A549 (cell line): ENCODE results near the gene NXPE3. TPM values are rescaled to one million over a fixed set of nuclear protein-coding genes. Genes with fewer than 3 reads are reported as not detected.

ENCODE experiments used
- ATAC-seq, 2 experiments: fragments of 200-7000 bp in 1 of 2; fragments of >200 bp in 1 of 2; cut with Nextera tagmentation in 1 of 2; cut with Tn5 transposase in 1 of 2; 3 replicates each; pipeline versions ENCODE4 v1.8.0 to v1.9.1; 2018 to 2020; ENCODE audit warnings: mild to moderate bottlenecking in 1 of 2, moderate library complexity in 1 of 2
- CTCF ChIA-PET: fragments of 300-600 bp; sonication (Branson Sonifier 250); formaldehyde crosslinking; extraction: SDS; loops from one replicate; lab custom pipeline; 2021; ENCODE audit warnings: antibody characterized with exemption, inconsistent platforms; lab: Yijun Ruan, JAX
- POLR2A ChIA-PET: fragments of 350-600 bp; formaldehyde crosslinking; extraction: SDS; loops from one replicate; lab custom pipeline; 2021; ENCODE audit warnings: antibody characterized with exemption, inconsistent platforms; lab: Yijun Ruan, JAX
- DNase-seq, 2 experiments: peaks; one replicate each; pipeline versions ENCODE4 v3.0.0 to v3.0.0-alpha.2; 2011 to 2016; ENCODE audit warnings: low read depth in 1 of 2, low spot score in 1 of 2
- FAIRE-seq: peaks from 2 replicates; lab custom pipeline; 2011; peaks lifted over from hg19 to GRCh38; lab: Jason Lieb, UNC
- H3K27ac ChIP-seq, 2 experiments: fragments of >200 bp; sonication (Bioruptor Twin); formaldehyde crosslinking; 3 replicates each; pipeline ENCODE4 v1.5.1; 2016 to 2017
- H3K4me1 ChIP-seq: fragments of >200 bp; sonication (Bioruptor Twin); formaldehyde crosslinking; 3 replicates; pipeline ENCODE4 v1.6.1; 2016
- H3K4me2 ChIP-seq: fragments of >200 bp; sonication (Bioruptor Twin); formaldehyde crosslinking; 3 replicates; pipeline ENCODE4 v1.6.1; 2016
- H3K4me3 ChIP-seq: fragments of >200 bp; sonication (Bioruptor Twin); formaldehyde crosslinking; 3 replicates; pipeline ENCODE4 v1.5.1; 2016
- H3K9me3 ChIP-seq: fragments of >200 bp; sonication (Bioruptor Twin); formaldehyde crosslinking; 3 replicates; pipeline ENCODE4 v1.6.1; 2016
- ATOH8 ChIP-seq: fragments of 250-450 bp; sonication (Bioruptor Pico); IDR thresholded peaks from 2 replicates; pipeline ENCODE4 v1.5.0; 2020; ENCODE audit warnings: low read depth, mild to moderate bottlenecking, moderate library complexity
- CBX2 ChIP-seq: fragments of 200-600 bp; sonication (generic); IDR thresholded peaks from 2 replicates; pipeline ENCODE4 v1.6.1; 2016; ENCODE audit warnings: low read depth, mild to moderate bottlenecking, borderline replicate concordance
- CBX8 ChIP-seq: fragments of 200-600 bp; sonication (generic); IDR thresholded peaks from 2 replicates; pipeline ENCODE4 v1.6.1; 2016
- CEBPB ChIP-seq, 2 experiments: fragments of >200 bp in 1 of 2; sonication (Bioruptor Twin) in 1 of 2; formaldehyde crosslinking in 1 of 2; IDR thresholded peaks; 2 replicates each; pipeline ENCODE4 v1.6.1; 2012 to 2016
- CTCF ChIP-seq: fragments of >200 bp; sonication (Bioruptor Twin); formaldehyde crosslinking; IDR thresholded peaks from 3 replicates; pipeline ENCODE4 v1.5.1; 2016
- E2F6 ChIP-seq: IDR thresholded peaks from 2 replicates; pipeline ENCODE4 v1.6.1; 2012; ENCODE audit warnings: low read depth, borderline replicate concordance
- EHMT2 ChIP-seq: fragments of 200-600 bp; sonication (generic); IDR thresholded peaks from 2 replicates; pipeline ENCODE4 v1.6.1; 2016; ENCODE audit warnings: antibody characterized with exemption, low read depth, mild to moderate bottlenecking, moderate library complexity
- FOSL2 ChIP-seq, 2 experiments: fragments of 450-650 bp in 1 of 2; fragments of >200 bp in 1 of 2; sonication (Bioruptor Twin) in 1 of 2; formaldehyde crosslinking; IDR thresholded peaks; 2 replicates each; pipeline versions ENCODE4 v1.5.0 to v1.6.1; 2016 to 2020; ENCODE audit warnings: mild to moderate bottlenecking in 1 of 2, moderate library complexity in 1 of 2
- FOXS1 ChIP-seq: fragments of 250-450 bp; sonication (Bioruptor Pico); IDR thresholded peaks from 2 replicates; pipeline ENCODE4 v1.5.0; 2020; ENCODE audit warnings: mild to moderate bottlenecking, moderate library complexity
- GATA3 ChIP-seq: IDR thresholded peaks from 2 replicates; pipeline ENCODE4 v1.6.1; 2012; ENCODE audit warnings: borderline replicate concordance
- HEYL ChIP-seq: fragments of 250-450 bp; sonication (Bioruptor Pico); IDR thresholded peaks from 2 replicates; pipeline ENCODE4 v1.8.0; 2021; ENCODE audit warnings: mild to moderate bottlenecking, moderate library complexity
- HOXA7 ChIP-seq: fragments of 250-450 bp; sonication (Bioruptor Pico); IDR thresholded peaks from 2 replicates; pipeline ENCODE4 v1.5.0; 2020; ENCODE audit warnings: mild to moderate bottlenecking, moderate library complexity
- HOXB5 ChIP-seq: fragments of 250-450 bp; sonication (Bioruptor Pico); IDR thresholded peaks from 2 replicates; pipeline ENCODE4 v1.5.0; 2020; ENCODE audit warnings: mild to moderate bottlenecking, moderate library complexity
- KDM1A ChIP-seq: fragments of 200-600 bp; sonication (generic); IDR thresholded peaks from 2 replicates; pipeline ENCODE4 v1.6.1; 2016; ENCODE audit warnings: low read depth, mild to moderate bottlenecking
- MAFK ChIP-seq: fragments of 450-650 bp; IDR thresholded peaks from 2 replicates; pipeline ENCODE4 v1.6.1; 2014; ENCODE audit not compliant: partially characterized antibody
- MAX ChIP-seq: IDR thresholded peaks from 2 replicates; pipeline ENCODE4 v1.6.1; 2012
- MAZ ChIP-seq: fragments of 150-350 bp; IDR thresholded peaks from 2 replicates; pipeline ENCODE4 v1.6.1; 2014; ENCODE audit warnings: antibody characterized with exemption, low read depth, low read length, borderline replicate concordance
- MYC ChIP-seq: IDR thresholded peaks from 2 replicates; pipeline ENCODE4 v1.6.1; 2012; ENCODE audit warnings: mild to moderate bottlenecking, inconsistent platforms, low read length, improper control_type of control experiment, borderline replicate concordance
- NFE2L2 ChIP-seq: fragments of 150-350 bp; conservative IDR thresholded peaks from 2 replicates; pipeline ENCODE4 v1.6.1; 2014; ENCODE audit warnings: low read length
- POLR2A ChIP-seq: IDR thresholded peaks from 2 replicates; pipeline ENCODE4 v1.6.1; 2012; ENCODE audit warnings: mild to moderate bottlenecking, low read length
- RARB ChIP-seq: fragments of 250-450 bp; sonication (Bioruptor Pico); IDR thresholded peaks from 2 replicates; pipeline ENCODE4 v1.8.0; 2021; ENCODE audit warnings: mild to moderate bottlenecking, moderate library complexity
- SREBF2 ChIP-seq: fragments of 450-650 bp; IDR thresholded peaks from 2 replicates; pipeline ENCODE4 v1.6.1; 2014; ENCODE audit warnings: mild to moderate bottlenecking, moderate library complexity
- ZFP36 ChIP-seq: fragments of 450-650 bp; IDR thresholded peaks from 2 replicates; pipeline ENCODE4 v1.6.1; 2014; ENCODE audit warnings: borderline replicate concordance; ENCODE audit not compliant: partially characterized antibody
- WGBS: methylation state at CpG from one replicate; pipeline ENCODE4 v1.1.6; 2017; ENCODE audit errors: missing lambda C conversion rate; 5-methylcytosine and 5-hydroxymethylcytosine counted together
- polyA plus RNA-seq, 4 experiments: library from polyadenylated mRNA; depleted of rRNA in 3 of 4; stranded (reverse); fragments of >200 nt; fragmentation: RNase III in 1 of 4; extraction: RNeasy Plus Mini Kit Qiagen cat#74134 plus additional on column Dnase treatment in 1 of 4; gene quantifications; 2 replicates in 3 of 4; 3 replicates in 1 of 4; pipeline ENCODE4 v1.2.3, GENCODE V29; 2011 to 2017

NXPE3 gene
- polyA plus RNA-seq, 2 of the 4 experiments (the other 2 are of a cell fraction): 48.6 to 49.5 TPM

GRCh38 chr3:101778385-101779046, 495 bp upstream of the NXPE3 start:
- ChIA-PET POLR2A (interaction anchor here (0.5 to 2.9 kb wide), 4 partner anchors 54 to 390 kb away, joined by 3 to 13 read pairs (median 4); partner anchors contain the start of genes CEP97 and NFKBIZ), CTCF (interaction anchor here (1.2 kb wide), 1 partner anchor 24 kb away, joined by 8 read pairs; no protein-coding TSS in a partner anchor)
- ATAC-seq (peak in 1 of 2 experiments; percentile 10; a peak in 3 of 6 replicates), FAIRE-seq (no peak), DNase-seq (no peak)
- Histone ChIP-seq H3K4me1 (peaks cover 16% of the 10 kb centered on the region; the same call in 2 of the 3 replicates), H3K27ac (peak overlapping the region; percentile 92 to 95), H3K9me3 (no peaks in the 10 kb centered on the region), H3K4me2 (peak overlapping the region; percentile 90), H3K4me3 (peak overlapping the region; percentile 68)
- TF ChIP-seq POLR2A: no peak
- peak; percentile 61 for TF ChIP-seq MAFK
- TF ChIP-seq CTCF: no peak
- 37% methylated on average over 19 of the region's 21 CpGs for whole genome bisulfite sequencing

- Histone ChIP-seq H3K4me2 (peak overlapping the region; percentile 90), H3K4me3 (peak overlapping the region; percentile 68), H3K4me1 (peaks cover 16% of the 10 kb centered on the region; the same call in 2 of the 3 replicates), H3K27ac (peak overlapping the region; percentile 92 to 95), H3K9me3 (no peaks in the 10 kb centered on the region)
- ChIA-PET CTCF (interaction anchor here (0.7 to 1.2 kb wide), 2 partner anchors 23 to 103 kb away, joined by 3 to 8 read pairs; partner anchors contain the start of gene ZBTB11), POLR2A (interaction anchor here (1.2 to 2.9 kb wide), 3 partner anchors 55 to 206 kb away, joined by 3 to 13 read pairs (median 4); partner anchors contain the start of genes CEP97, PCNP and RPL24)
- ATAC-seq (no peak), FAIRE-seq (no peak), DNase-seq (no peak)
- TF ChIP-seq CBX8: no peak
- no peak for TF ChIP-seq EHMT2
- no peak for TF ChIP-seq CBX2
- no peak for TF ChIP-seq MYC
- TF ChIP-seq HEYL: no peak
- WGBS: 10% methylated on average over 9 of the region's 9 CpGs
These were observed 891 bp downstream of the NXPE3 start for GRCh38 chr3:101779822-101780381.

- Histone ChIP-seq H3K4me3 (peak overlapping the region; percentile 68), H3K4me1 (peaks cover 16% of the 10 kb centered on the region; the same call in 2 of the 3 replicates), H3K27ac (peak overlapping the region; percentile 92 to 95), H3K9me3 (no peaks in the 10 kb centered on the region), H3K4me2 (peak overlapping the region; percentile 90)
- TF ChIP-seq NFE2L2 (peak; percentile 81), MAX (peak; percentile 79), HOXB5 (CRISPR knock-in tag) (0 out of 2 replicates have a peak, but pooled peaks have one; percentile 38), ZFP36 (no peak), MAFK (peak; percentile 99), MYC (no peak), KDM1A (no peak), ATOH8 (CRISPR knock-in tag) (0 out of 2 replicates have a peak, but pooled peaks have one; percentile 27), HOXA7 (CRISPR knock-in tag) (no peak), FOXS1 (CRISPR knock-in tag) (no peak), GATA3 (no peak), FOSL2 (IDR thresholded peaks at IDR 0.05) (no peak), FOSL2 (CRISPR knock-in tag; IDR thresholded peaks at IDR 0.05) (peak; percentile 29; the same call in 1 of the 2 replicates), E2F6 (0 out of 2 replicates have a peak, but pooled peaks have one; percentile 29), SREBF2 (no peak), CEBPB (IDR thresholded peaks at IDR 0.05) (no peak), MAZ (no peak), RARB (CRISPR knock-in tag) (no peak), CBX2 (no peak), HEYL (no peak)
- 3% methylated on average over 2 of the region's 2 CpGs for WGBS
- ATAC-seq (peak; percentile 23 to 40; a peak in 3 of 6 replicates), DNase-seq (peak; percentile 53 to 70), FAIRE-seq (peak; percentile 56)
- ChIA-PET CTCF (interaction anchor here (1.0 kb wide), 1 partner anchor 22 kb away, joined by 5 read pairs; no protein-coding TSS in a partner anchor), POLR2A (interaction anchor here (1.6 to 2.9 kb wide), 2 partner anchors 56 to 94 kb away, joined by 4 to 13 read pairs; partner anchors contain the start of genes CEP97 and RPL24)
These were observed 1.6 kb downstream of the NXPE3 start for GRCh38 chr3:101780661-101781060.
